ENCODE measurements around the gene RAD1. TPM values are rescaled to one million over a fixed set of nuclear protein-coding genes. Genes with fewer than 3 reads are reported as not detected.
A peak's percentile ranks its signal among the peaks of the same experiment; 100 is the strongest.

Gene RAD1
- total RNA-seq, 4 donors from 2014 or later: 11.4 to 29.9 (median 17.7) TPM

DNA sequence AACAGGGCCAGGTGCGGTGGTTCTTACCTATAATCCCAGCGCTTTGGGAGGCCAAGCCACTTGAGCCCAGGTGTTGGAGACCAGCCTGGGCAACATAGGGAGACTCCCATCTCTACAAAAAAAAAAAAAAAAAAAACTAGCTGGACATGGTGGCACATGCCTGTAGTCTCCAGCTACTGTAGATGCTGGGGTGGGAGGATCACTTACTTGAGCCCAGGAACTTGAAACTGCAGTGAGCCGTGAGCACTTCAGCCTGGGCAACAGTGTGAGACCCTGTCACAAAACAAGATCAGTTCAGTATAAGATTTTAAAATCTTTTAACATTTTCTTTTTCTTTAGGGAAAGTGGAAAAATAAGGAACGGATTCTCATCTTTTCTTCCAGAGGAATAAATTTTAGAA is 2.7 kb upstream of the RAD1 start:
- 69% methylated on average over 4 of the region's 4 CpGs for WGBS
- peaks cover 32% of the 10 kb centered on the region for H3K4me1 ChIP-seq
- no peaks in the 10 kb centered on the region for H3K27me3 ChIP-seq
- H3K27ac ChIP-seq: no peak overlapping the region
- no peaks in the 10 kb centered on the region for H3K9me3 ChIP-seq
- H3K4me3 ChIP-seq: no peak overlapping the region
- H3K36me3 ChIP-seq: peaks cover 29% of the 10 kb centered on the region
- TF ChIP-seq CTCF (IDR thresholded peaks at IDR 0.05) (no peak), EP300 (IDR thresholded peaks at IDR 0.05) (no peak), POLR2A (IDR thresholded peaks at IDR 0.05) (no peak), POLR2AphosphoS5 (IDR thresholded peaks at IDR 0.05) (no peak)
- DNase-seq (ENCODE audit: low spot score in 2 of 2): no peak

DNA sequence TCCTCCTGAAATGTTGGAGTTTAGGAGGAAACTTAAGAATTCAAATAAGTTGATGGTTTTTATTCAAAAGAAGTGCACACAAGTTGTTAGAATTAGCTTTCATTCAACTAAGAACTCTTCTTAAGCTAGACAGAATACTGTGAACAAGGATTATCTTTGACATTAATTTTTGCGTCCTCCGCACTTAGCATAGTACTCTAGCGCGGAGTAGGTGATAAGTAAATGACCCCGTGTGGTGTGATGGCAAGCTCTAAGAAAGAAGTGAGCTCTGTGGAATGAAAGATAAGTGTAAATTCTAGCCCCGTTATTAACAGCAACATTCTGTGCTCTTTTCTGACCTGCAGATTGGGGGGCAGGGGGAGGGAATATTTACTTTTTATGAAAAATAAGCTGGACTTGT is 1.2 kb upstream of the RAD1 start:
- Histone ChIP-seq H3K36me3 (peaks cover 26% of the 10 kb centered on the region), H3K4me1 (peaks cover 32% of the 10 kb centered on the region), H3K4me3 (peak overlapping the region; percentile 91), H3K27ac (no peak overlapping the region), H3K27me3 (no peaks in the 10 kb centered on the region), H3K9me3 (no peaks in the 10 kb centered on the region)
- TF ChIP-seq POLR2AphosphoS5 (IDR thresholded peaks at IDR 0.05): no peak
- TF ChIP-seq POLR2A (IDR thresholded peaks at IDR 0.05): no peak
- TF ChIP-seq EP300 (IDR thresholded peaks at IDR 0.05): no peak
- no peak for TF ChIP-seq CTCF (IDR thresholded peaks at IDR 0.05)
- DNase-seq (ENCODE audit: low spot score in 2 of 2): no peak
- WGBS: 19% methylated on average over 6 of the region's 6 CpGs

- peaks cover 27% of the 10 kb centered on the region for H3K36me3 ChIP-seq
- TF ChIP-seq CTCF (IDR thresholded peaks at IDR 0.05): no peak
- no peaks in the 10 kb centered on the region for H3K27me3 ChIP-seq
These were observed 520 bp upstream of the RAD1 start for GRCh38 chr5:34915856-34916192.

DNA sequence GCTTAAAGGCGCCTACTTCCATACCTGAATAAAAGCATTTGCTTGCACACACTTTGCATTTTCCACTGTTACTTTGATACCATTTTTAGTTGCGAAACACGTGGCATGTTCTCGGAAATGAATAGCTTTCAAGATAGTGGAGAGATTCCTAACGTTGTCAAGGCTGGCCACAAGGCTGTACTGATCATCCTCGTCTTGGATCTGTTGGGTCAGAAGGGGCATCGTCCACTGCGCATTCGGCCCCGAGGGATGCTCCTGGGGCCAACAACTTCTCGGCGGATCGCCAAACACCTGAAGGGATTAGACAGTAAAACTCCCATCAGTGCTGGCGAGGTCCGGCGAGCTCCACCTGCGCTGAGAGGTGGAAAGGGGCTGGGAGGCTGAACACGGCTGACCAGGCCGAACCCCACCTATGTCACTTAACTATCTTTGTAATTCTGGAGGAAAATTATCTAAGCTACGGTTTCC is 599 bp downstream of the RAD1 start:
- TF ChIP-seq EP300 (IDR thresholded peaks at IDR 0.05) (no peak), POLR2A (IDR thresholded peaks at IDR 0.05) (no peak), CTCF (IDR thresholded peaks at IDR 0.05) (no peak), POLR2AphosphoS5 (IDR thresholded peaks at IDR 0.05) (no peak)
- Histone ChIP-seq H3K27ac (peak overlapping the region; percentile 92), H3K4me3 (peak overlapping the region; percentile 91), H3K27me3 (no peaks in the 10 kb centered on the region), H3K36me3 (peaks cover 28% of the 10 kb centered on the region), H3K4me1 (peaks cover 32% of the 10 kb centered on the region), H3K9me3 (no peaks in the 10 kb centered on the region)
- DNase-seq (ENCODE audit: low spot score in 2 of 2): peak; percentile 70 to 80
- WGBS: 2% methylated on average over 20 of the region's 20 CpGs

More at GRCh38 chr5:34915856-34916192, 520 bp upstream of the RAD1 start:
- Histone ChIP-seq H3K27ac (peak overlapping the region; percentile 92), H3K9me3 (no peaks in the 10 kb centered on the region), H3K4me3 (peak overlapping the region; percentile 91), H3K4me1 (peaks cover 32% of the 10 kb centered on the region)
- 0% methylated on average over 20 of the region's 20 CpGs for WGBS
- DNase-seq (ENCODE audit: low spot score in 2 of 2): no peak

- Histone ChIP-seq H3K9me3 (no peaks in the 10 kb centered on the region), H3K27ac (no peak overlapping the region), H3K4me3 (no peak overlapping the region), H3K4me1 (peaks cover 32% of the 10 kb centered on the region), H3K27me3 (no peaks in the 10 kb centered on the region), H3K36me3 (peaks cover 37% of the 10 kb centered on the region)
- no peak for DNase-seq (ENCODE audit: low spot score in 2 of 2)
- WGBS: 63% methylated on average over 2 of the region's 2 CpGs
- no peak for TF ChIP-seq POLR2A (IDR thresholded peaks at IDR 0.05)
- no peak for TF ChIP-seq EP300 (IDR thresholded peaks at IDR 0.05)
- no peak for TF ChIP-seq CTCF (IDR thresholded peaks at IDR 0.05)
- no peak for TF ChIP-seq POLR2AphosphoS5 (IDR thresholded peaks at IDR 0.05)
These were observed 2.2 kb downstream of the RAD1 start for GRCh38 chr5:34913072-34913471.
